Right lobe of liver (tissue), 5 donors: ENCODE measurements around the gene STK11IP. TPM values are rescaled to one million over a fixed set of nuclear protein-coding genes. Genes with fewer than 3 reads are reported as not detected.

Source experiments
- microRNA-seq, 2 donors: library from miRNA; unstranded; fragments of <30 nt; microRNA quantifications; one replicate each; pipeline ENCODE4, GENCODE V29; 2019 to 2020
- small RNA-seq, 2 experiments: library from RNA; depleted of rRNA; stranded (forward); fragments of <200 nt; gene quantifications; one replicate each; pipeline ENCODE3, GENCODE V24; 2016
- total RNA-seq, 6 experiments: library from RNA; depleted of rRNA in 2 of 6; stranded (reverse); fragments of >200 nt in 2 of 6; fragmentation: NEBNext Ultra II Directional in 3 of 6; extraction: Animal tissue kit (Norgen Biotek cat#: 25700) in 3 of 6; gene quantifications; one replicate each; pipeline versions ENCODE4 v1.1.0 to v1.2.4, GENCODE V29; 2016 to 2023
- donor health status: DM: no; HTN: no; CAD: no.
- donor health status: DM: no; HTN: no; CAD: no.
- donor health status: DM: no; HTN: yes; CAD: no.
- donor health status: DM: no; HTN: yes; CAD: no.

Gene STK11IP
- total RNA-seq, 6 experiments from 2014 or later: 3.6 to 10.8 (median 6.6) TPM

Small RNA genes within 50 kb of the gene (microRNA-seq; reads per million reads assigned to microRNA genes)
- gene MIR3132: 0 reads per million in 2 donors

Small RNA genes within 50 kb of the gene (small RNA-seq; reads per million reads assigned to genes)
- gene MIR3132 (0 reads per million in 2 experiments), gene RN7SKP213 (0 to 0.19 reads per million in 2 experiments)

Other genes with a start within 250 kb of the STK11IP start
- gene DNPEP, start 209.9 kb upstream of the STK11IP start, total RNA-seq: 10 to 100 TPM; 37.1 to 60.2 (median 47.0) TPM
- 10 to 100 TPM in 1 of 6 experiments, 1 to 10 TPM in 5; 1.2 to 25.6 (median 2.5) TPM for gene DES, start 179.5 kb upstream of the STK11IP start, total RNA-seq
- 1 to 10 TPM in 1 of 6 experiments, under 1 TPM in 5; 0.24 to 1.5 (median 0.48) TPM for gene SPEG, start 163.0 kb upstream of the STK11IP start, total RNA-seq
- 10 to 100 TPM; 21.7 to 54.1 (median 40.2) TPM for gene GMPPA, start 99.0 kb upstream of the STK11IP start, total RNA-seq
- gene ASIC4, start 83.4 kb upstream of the STK11IP start, total RNA-seq: not detected
- 100 to 1,000 TPM in 2 of 6 experiments, 10 to 100 TPM in 4; 33.2 to 183 (median 39.6) TPM for gene CHPF, start 54.0 kb upstream of the STK11IP start, total RNA-seq
- 1 to 10 TPM in 5 of 6 experiments, under 1 TPM in 1; 0.68 to 3.2 (median 1.2) TPM for gene TMEM198, start 53.8 kb upstream of the STK11IP start, total RNA-seq
- gene OBSL1, start 26.3 kb upstream of the STK11IP start, total RNA-seq: 10 to 100 TPM; 27.0 to 42.5 (median 39.4) TPM
- not detected for gene INHA, start 25.5 kb upstream of the STK11IP start, total RNA-seq
- under 1 TPM in 5 of 6 experiments, not detected in 1; 0.14 to 0.42 (median 0.27) TPM for gene SLC4A3, start 29.8 kb downstream of the STK11IP start, total RNA-seq